ENCODE measurements around the gene ULK2.
A peak's percentile ranks its signal among the peaks of the same experiment; 100 is the strongest.
"Not testable (repeated sequence)": the region's sequence is repeated elsewhere in the genome, so short reads cannot be mapped to it uniquely, and the experiment has no call there.

The ULK2 gene

GRCh38 chr17:19865021-19865420, 2.7 kb downstream of the ULK2 start:
- no peak for DNase-seq (ENCODE audit: low read depth, low spot score)

DNA sequence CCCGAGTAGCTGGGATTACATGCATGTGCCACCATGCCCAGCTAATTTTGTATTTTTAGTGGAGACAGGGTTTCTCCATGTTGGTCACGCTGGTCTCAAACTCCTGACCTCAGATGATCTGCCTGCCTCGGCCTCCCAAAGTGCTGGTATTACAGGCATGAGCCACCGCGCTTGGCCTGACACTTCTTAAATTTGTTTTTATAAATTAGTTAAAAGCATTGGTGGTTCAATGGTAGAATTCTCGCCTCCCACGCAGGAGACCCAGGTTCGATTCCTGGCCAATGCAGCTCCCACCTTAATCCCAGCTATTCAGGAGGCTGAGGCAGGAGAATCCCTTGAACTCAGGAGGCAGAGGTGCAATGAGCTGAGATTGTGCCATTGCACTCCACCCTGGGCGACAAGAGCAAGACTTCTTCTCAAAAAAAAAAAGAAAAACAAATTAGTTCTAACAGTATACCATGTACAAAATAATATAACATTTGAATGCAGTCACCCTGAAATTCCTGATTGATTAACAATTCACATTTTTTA, 7.0 kb downstream of the ULK2 start:
- DNase-seq (ENCODE audit: low read depth, low spot score): not testable (repeated sequence)

DNA sequence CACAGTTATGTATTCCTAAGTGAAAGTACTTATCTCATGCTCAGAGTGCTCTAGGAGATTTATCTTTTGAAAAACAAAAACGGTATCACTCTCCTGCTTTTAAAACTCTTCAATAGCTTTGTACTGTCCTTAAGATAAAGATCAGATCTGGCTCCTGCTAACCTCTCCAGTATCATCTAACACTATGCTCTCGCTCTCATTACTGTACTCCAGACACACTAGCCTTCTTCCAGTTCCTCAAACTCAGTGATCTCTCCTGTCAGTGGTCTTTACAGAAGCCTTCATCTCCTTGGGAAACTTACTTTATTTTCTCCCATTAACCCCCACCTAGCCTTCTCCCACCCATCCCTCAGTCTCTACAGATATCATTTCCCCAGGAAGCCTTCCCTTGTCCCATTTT, 10.1 kb downstream of the ULK2 start:
- no peak for DNase-seq (ENCODE audit: low read depth, low spot score)

GRCh38 chr17:19833914-19834313, 33.8 kb downstream of the ULK2 start:
- no peak for DNase-seq (ENCODE audit: low read depth, low spot score)

DNA sequence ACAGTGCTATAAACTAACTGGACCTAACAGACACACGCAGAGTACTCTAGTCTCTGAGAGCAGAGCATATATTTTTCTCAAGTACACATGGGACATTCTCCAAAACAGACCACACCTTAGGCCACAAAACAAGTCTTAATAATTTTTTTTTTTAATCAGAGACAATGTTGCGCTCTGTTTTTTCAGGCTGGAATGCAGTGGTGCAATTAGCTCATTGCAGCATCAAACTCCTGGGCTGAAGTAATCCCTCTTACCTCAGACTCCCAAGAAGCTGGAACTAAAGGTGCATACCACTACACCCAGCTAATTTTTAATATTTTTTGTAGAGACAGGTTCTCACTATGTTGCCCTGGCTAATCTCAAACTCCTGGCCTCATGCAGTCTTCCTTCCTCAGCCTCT, 37.7 kb downstream of the ULK2 start:
- no peak for DNase-seq (ENCODE audit: low read depth, low spot score)

- DNase-seq (ENCODE audit: low read depth, low spot score): no peak
Observed at GRCh38 chr17:19812407-19812806, 55.3 kb downstream of the ULK2 start.

DNA sequence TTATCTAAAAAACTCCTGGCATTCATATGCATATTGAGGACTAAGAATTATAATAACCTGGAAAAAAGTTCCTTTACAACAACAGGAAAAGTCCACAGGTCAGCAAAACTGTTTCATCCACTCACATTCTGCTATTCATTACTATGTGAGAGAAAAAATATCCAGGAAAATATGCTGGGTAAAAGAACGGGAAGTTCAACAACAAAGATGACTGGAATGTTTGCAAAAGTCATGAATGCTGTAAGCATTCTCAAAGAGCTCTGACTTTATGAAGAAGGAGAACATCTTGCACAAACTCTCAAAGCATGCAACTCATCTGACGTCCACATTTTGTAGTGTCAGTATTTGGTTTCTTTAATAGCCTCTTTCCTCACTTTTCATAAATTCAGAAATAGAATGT, 62.7 kb downstream of the ULK2 start:
- DNase-seq (ENCODE audit: low read depth, low spot score): no peak

DNA sequence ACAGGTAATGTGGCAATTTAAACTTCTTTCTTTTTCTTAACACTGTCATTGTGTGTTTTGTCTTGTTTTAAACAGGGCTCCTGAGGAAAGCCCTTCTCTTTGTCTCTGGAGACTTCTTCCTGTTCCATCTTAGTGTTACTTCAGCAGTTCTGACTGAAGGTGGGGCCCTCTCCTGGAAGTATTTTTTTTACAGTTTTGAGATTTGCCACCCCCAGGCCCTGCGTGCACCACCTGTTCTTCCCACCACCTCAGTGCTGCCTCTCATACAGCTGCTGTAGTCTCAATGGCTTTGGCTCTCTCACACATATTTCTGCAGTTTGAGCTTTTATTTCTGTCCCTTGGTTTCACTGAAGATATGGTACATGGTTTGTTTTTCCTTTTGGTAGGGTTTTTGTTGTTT, 67.2 kb downstream of the ULK2 start:
- no peak for DNase-seq (ENCODE audit: low read depth, low spot score)

- peak; percentile 8 for DNase-seq (ENCODE audit: low read depth, low spot score)
Observed at GRCh38 chr17:19799796-19800195, 67.9 kb downstream of the ULK2 start.

DNA sequence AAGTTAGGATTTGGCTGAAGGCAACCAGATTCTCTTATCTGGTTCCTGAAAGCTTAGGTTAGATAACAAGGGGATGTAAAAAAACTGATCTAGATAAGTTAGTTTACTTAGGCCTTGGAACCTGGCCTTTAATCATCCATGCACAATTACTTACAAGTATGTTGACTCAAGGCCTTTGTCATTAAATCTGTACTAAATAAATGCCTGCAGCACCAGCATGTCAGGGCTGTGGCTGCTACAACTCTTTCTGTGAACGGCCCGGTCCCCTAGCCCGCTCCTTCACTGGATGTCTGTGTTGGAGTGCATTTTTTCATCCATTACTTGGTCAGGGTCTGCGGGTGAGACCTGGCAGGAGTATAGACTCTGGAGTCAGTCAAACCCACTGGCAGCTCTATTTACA, 71.3 kb downstream of the ULK2 start:
- DNase-seq (ENCODE audit: low read depth, low spot score): no peak

- no peak for DNase-seq (ENCODE audit: low read depth, low spot score)
Observed at GRCh38 chr17:19791918-19792550, 75.7 kb downstream of the ULK2 start.

DNA sequence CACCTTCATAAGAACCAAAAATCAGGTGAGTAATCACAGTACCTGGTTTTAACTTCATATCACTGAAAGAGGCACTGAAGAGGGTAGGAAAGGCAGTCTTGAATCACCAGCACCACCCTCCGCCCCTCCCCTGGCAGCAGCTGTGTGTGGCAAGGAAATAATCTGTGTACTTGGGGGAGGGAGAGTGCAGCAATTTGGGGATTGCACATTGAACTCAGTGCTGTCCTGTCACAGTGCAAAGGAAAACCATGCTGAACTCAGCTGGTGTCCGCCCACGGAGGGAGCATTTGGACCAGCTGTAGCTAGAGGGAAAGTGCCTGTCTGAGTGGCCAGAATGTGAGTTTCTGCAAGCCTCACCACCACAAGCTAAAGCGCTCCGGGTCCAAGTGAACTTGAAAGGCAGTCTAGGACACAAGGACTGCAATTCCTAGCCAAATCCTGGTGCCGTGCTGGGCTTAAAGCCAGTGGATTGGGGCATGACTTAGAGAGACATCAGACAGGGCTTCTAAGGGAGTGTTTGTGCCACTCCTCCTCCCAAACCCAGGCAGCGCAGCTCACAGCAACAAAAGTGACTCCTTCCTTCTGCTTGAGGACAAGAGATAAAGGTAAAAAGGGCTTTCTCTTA, 79.9 kb downstream of the ULK2 start:
- DNase-seq (ENCODE audit: low read depth, low spot score): no peak

- no peak for DNase-seq (ENCODE audit: low read depth, low spot score)
Observed at GRCh38 chr17:19785854-19786253, 81.9 kb downstream of the ULK2 start.

DNA sequence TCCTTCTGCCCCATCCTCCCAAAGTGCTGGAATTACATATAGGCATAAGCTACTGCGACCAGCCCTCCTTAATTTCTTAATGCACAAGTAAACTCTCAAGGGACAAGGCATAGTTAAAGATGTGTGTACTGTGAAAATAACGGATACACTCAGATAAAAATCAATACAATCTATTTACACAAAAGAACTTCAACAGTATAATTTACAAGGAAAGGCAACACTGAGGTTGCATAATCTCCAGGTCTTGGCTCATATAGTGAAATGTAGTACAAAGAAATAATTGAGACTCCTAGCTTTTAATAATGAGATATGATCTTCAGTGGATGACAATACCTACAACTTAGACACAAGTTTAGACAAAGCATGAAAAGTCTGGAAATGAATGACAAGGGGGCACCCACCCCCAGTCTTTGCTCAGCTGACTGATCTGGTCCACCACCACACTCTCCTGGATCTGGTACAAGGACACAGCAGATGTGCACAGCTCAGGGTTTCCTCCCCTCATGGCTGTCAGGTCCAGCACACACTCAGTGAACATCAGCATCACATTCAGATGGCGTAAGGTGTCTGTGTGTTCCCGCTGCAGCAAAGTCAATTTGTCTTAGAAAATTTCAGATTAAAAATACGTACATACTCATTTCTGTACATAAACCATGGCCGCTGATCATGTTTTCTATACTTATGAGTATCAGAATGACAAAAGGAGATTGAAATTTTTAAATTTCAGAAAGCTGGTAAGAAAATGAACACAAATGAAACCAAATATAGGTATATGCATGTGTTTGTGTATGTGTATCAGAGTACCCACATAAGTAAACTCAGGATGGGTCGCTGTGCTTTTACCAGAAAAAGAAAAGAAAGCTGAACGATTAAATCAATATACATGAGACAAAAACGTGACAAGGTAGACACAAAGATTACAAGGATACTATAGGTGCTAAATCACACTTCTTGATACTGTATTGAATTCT, 86.0 kb downstream of the ULK2 start:
- DNase-seq (ENCODE audit: low read depth, low spot score): no peak

DNA sequence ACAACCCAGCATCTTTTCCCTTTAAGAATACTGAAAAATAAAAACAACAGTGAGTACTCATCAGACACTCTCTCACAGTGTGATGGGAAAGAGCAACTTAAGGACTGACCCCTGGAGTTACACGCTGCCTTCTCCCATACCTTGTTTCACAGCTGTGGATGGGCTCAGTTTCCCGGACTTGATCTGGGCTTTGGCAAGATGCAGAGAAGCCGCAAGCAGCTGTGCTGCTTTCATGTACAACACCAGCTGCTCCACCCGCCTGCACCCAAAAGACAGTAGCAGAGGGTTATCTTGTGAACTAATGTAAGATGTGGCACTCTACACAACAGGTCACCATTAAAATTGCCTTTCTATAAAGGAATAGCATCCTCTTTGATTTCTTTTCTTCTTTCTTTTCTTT, 86.9 kb downstream of the ULK2 start:
- no peak for DNase-seq (ENCODE audit: low read depth, low spot score)

GRCh38 chr17:19773534-19773933, 94.2 kb downstream of the ULK2 start:
- DNase-seq (ENCODE audit: low read depth, low spot score): no peak

DNA sequence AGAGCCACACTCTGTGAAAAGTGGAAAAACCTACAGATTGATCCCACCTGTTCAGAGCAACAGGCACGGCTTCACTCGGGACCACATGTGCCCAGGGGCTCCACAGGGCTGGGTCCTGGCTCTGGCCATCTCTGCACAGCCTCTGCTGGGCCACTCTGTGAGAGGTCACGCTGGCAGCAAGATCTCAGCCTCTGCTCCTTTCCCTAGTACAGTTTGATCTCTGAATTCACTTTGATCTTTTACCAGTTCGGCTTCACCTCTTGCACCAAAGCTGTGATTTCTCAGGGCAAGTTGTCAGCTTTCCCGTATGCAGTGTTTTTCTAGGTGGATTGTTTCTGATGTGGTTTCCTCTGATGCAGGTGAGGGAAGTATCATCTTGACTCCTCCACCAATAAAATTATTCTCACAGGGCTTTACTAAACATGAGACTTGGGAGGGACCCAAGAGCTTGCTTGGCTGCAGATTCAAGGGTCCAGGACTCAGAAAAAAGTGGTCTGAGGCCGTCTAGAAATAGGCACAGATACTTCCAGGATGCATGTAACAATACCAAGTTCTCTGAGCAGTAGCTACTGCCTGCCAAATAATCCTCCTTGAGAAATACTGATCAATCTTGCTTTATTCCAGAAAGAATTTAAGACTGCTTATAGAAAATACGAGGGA, 95.6 kb downstream of the ULK2 start:
- no peak for DNase-seq (ENCODE audit: low read depth, low spot score)

DNA sequence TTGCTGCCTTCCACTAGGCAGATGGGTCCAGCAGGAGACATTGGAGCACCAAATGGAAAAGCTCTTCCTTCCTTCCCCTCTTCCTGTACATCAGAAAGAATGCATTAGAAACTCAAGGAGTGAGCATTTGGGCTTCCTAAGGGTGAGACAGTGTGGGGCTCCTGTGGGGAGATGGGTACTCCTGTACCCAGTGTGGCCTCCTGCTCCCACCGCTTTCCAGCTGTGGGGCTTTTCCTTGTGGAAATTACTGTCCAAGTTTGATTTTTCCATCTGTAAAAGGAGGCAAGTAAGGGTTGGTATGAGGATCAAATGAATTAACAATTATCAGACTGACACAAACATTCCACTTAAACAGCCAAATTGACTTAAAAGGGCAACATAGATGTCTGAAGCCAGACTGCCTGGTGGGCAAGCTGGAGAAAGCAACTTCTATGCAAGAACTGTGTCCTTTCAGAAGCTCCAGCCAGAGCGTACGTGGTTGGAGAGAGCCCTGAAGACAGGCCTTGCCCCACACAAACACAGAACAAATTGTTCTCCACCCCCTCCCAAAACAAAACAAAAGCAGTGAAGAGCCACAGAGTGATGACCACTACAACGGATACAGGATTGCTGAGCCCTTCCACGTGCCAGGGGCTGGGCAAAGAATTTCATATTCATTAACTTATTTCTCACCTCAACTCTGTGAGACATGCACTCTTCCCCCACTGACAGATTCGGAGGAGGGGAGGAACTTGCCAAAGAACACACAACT, 96.6 kb downstream of the ULK2 start:
- no peak for DNase-seq (ENCODE audit: low read depth, low spot score)

GRCh38 chr17:19769946-19770652, 97.6 kb downstream of the ULK2 start:
- no peak for DNase-seq (ENCODE audit: low read depth, low spot score)

- no peak for DNase-seq (ENCODE audit: low read depth, low spot score)
Observed at GRCh38 chr17:19768046-19768782, 99.5 kb downstream of the ULK2 start.
